HG02973 (cell line): Measurements from ENCODE around the gene NCKAP5.
"Not testable (repeated sequence)": the region's sequence is repeated elsewhere in the genome, so short reads cannot be mapped to it uniquely, and the experiment has no call there.

ENCODE experiments used
- ATAC-seq: cut with Tn5 transposase; IDR thresholded peaks from one replicate; pipeline ENCODE4 v1.9.1; 2021; ENCODE audit warnings: moderate library complexity; ENCODE audit not compliant: unreplicated experiment

NCKAP5 gene

DNA sequence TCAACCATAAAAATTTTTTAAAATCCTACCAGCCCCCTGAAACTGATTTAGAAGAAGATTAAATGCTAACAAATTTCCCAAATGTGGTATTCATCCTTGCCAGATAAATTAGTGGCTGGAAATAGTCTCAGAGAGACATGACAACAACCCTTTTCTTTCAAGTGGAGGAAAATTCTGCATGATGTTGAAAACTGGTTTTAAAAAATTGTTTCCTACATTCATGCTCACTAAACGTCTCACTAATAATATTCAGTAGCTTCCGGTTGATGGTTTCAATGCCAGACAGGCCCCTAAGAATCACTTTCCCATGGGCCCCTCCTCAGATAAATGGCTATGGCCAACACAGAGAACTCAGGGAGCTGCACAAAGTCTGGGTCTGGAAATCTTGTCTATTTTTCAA is 43.2 kb downstream of the NCKAP5 start:
- no peak for ATAC-seq

DNA sequence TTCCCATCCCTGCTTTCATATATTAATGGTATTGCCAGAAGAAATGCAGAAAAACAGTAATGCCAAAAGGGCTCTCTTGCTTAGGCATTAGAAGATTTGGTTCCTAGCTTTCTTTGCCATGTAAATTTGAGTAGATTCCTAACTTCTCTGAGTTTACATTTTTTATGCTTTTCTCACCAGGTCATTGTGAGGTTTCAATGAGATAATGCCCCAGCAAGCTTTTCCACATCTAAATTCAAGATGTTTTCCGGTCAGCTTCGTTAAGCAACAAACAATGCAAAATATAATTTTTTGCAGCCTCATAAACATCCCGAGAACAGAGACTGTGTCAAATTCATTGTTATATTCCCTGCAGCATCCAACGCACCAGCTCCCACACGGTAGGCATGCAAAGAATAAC is 44.9 kb downstream of the NCKAP5 start:
- ATAC-seq: no peak

DNA sequence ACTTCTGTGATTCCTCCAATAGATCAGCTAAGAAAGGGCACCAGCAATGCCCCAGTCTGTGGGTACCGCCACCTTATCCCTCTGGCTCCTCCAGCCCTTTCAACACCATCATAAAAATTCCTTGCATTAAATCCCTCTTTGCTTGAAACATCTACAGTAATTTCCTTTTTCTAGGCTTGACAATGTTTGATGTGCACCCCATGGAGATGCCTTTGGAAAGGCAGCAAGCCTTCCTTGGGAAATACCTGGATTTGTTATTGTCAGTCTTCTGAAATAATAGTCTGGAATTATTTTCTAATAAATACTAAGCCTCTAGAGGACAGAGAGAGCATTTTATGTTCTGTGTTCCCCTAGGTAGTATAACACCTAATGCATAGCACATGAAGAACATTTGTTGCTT is 46.1 kb downstream of the NCKAP5 start:
- no peak for ATAC-seq

DNA sequence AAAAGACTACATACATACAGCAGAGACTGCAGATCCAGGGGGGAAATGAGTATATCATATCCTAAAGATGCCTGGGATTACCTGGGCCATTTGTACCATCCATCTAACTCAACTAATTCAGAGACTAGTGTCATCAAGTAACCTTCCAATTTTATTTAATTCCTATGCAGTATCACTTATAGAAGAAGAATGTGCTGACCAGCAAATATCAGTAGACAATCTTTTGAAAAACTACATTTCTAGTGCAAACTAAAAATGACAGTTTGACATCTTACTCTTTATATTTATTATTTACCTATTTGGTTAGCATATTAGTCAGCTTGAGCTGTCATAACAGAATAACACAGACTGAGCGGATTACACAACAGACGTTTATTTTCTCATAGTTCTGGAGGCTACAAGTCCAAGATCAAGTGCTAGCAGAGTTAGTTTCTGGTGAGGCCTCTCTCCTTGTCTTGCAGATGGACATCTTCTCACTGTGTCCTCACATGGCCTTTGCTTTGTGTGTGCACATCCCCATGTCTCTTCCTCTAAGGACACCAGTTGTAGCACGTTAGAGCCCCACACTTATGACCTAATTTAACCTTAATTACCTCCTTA is 47.0 kb downstream of the NCKAP5 start:
- ATAC-seq: no peak

DNA sequence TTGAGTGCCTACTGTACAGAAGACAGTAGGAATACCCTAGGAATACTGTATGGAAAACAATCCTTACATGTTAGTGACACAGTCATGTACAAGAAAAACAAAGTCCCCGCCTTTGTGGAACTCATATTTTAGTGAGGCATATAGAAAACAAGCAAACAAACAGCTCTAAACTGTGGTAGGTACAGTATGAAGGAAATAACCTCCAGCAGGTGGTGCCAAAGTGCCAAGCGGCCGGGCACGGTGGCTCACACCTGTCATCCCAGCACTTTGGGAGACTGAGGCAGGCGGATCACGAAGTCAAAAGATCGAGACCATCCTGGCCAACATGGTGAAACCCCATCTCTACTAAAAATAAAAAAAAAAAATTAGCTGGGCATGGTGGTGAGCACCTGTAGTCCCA is 48.6 kb downstream of the NCKAP5 start:
- not testable (repeated sequence) for ATAC-seq

DNA sequence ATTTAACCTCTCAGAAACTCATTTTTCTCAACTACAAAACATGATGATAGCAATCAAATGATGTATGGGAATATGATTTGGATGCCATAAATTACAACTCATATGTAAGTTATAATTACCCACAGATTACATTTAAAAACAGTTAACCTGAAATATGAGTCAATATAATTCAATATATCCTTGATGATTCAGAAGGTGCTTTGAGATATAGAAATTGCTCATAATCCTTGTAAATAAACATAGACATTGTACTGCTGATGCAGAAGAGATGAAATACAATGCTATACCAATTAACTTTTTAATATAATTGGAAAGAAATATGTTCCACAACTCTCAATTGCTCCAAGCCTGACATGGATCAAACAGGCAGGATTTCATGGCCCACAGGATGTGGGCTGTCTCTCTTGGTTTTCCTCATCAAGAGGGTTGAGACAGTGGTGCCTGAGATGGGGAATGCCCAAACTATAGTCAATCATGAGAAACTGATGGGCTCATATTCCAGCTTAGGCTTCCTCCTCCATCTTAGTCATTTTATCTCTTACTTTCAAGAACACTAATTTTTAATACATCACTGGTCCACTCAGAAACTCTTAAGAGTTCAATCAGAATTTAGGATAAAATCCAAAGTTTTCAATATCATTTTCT is 49.4 kb downstream of the NCKAP5 start:
- no peak for ATAC-seq

DNA sequence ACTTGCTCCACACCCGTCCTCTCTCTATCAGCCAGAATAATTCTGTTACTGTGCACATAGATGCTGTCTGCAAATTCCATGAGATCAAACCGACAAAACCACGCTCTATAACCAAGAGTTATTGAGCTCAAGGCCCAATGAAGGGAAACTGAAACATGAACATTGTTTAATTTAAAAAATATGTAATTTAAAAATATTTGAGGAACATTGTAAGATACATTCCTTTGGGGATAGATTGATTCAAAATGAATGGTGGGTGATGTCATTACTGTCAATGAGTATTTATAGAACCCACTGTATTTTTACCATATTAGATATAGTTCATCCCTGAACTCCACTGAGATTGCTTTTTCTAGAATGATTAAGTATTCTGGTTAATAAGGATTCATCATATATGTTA is 50.4 kb downstream of the NCKAP5 start:
- no peak for ATAC-seq

DNA sequence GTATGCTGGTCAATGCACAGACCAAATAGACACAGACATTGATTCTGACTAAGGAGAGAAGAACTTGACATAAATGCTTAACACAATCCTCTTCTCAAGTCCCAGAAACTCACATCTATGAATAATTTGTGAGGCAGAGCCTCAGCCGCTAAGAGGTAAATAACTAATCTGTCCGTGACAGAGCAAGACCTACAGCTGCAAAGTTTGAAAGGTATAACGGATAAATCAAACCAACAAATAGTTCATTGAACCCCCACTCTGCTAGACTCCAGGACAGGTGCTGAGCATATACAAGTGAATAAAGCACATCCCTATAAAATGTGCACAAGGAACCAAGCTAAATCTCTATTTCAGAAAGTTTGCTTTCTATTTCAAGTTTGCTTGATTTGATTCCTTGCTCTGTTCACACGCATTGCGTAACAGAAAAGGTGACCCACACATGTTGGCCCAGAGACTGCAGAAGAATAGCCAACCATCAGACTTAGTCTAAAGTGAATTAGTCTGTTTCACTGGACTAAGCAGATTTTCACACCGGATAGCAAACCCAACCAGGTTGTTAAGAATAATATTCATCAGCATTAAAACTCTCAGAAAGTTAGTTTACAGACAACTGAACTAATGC is 51.7 kb downstream of the NCKAP5 start:
- ATAC-seq: no peak

DNA sequence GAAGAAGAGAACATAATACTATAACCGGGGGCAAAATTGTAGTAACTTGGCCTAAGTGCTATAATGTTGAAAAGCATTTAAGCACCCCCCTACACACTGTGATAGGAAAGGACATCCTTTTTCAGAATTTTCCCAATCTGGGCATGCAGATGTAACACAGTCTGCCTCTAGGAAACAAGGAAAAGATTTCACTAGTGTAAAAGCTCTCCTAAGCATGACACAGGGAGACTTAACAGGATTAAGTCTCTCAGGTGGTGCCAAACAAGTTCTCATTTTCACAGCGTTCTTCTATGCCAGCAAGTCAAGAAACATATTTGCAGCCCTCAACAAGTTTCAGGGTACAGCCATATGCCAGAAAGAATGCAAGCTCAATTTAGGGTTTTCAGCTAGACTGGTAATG is 53.0 kb downstream of the NCKAP5 start:
- no peak for ATAC-seq

DNA sequence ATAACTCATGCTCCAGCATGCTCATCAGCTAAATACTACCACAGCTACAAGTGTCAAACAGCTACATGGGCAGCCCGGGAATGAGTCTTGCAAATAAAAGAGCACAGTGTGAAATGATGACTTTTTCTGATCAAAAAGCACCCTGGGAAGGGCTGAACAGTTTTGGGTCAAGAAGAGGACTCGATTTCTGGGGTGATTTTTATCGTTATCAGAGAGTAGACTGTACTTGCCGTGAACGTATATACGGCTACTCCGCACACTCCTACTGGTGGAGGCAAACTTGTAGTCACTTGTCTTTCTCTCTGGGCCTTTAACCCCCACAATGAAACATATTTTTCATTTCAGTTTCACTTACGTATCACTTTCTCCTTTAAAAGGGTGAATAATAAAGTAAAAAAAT is 54.4 kb downstream of the NCKAP5 start:
- no peak for ATAC-seq

DNA sequence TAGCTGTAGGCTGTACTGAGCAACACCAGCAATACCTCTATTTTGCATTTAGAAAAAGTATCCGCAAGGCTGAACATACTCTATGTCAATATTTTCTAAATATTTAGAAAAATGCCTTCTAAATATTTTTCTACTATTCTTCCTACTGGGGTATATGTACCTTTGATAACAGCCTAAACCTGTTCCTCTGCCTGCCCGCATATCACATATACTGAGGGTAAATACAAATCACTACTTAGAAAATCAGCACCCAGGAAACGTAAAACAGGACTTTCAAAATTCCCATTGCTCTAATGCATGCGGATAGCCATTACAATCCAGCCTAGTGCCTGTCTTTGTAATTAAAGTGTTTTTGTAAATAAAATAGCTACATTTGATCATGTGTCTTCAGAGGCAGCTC is 56.1 kb downstream of the NCKAP5 start:
- ATAC-seq: no peak

DNA sequence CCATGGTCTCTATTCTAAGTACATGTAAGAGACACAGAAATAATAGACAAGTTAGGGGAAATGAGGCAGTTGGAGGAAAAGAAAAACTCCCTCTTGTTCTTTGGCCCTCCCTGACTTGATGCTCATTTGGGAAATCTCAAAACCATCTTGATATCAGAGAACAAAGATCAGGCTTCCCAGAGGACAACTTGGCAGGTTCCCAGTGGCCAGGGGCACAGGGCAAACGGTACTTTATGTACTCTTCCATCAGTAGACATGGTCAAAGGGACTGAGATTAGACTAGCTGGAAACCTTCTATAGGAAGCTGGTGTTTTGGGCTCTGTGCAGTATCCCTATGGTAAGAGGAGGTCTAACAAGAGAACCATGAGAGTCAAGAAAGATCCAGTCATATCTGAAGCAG is 56.6 kb downstream of the NCKAP5 start:
- ATAC-seq: no peak

DNA sequence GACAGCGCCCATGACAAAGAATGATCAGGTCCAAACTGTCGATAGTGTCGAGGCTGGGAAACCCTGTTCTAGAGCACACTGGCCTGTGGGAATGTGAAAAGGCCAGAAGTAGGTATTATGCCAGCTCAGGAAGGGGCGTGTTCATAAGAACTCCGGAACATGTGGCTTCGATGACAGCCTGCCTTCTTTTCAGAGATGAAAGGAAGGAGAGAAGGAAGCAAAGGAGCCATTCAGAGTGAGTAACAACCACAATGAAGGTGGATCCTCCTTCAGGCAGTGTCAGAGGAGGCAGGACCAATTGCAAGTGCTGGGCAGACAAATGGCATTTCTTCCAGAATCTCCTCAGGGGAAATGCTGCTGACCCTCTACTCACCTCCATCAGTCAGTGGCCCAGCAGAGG is 58.5 kb downstream of the NCKAP5 start:
- no peak for ATAC-seq

DNA sequence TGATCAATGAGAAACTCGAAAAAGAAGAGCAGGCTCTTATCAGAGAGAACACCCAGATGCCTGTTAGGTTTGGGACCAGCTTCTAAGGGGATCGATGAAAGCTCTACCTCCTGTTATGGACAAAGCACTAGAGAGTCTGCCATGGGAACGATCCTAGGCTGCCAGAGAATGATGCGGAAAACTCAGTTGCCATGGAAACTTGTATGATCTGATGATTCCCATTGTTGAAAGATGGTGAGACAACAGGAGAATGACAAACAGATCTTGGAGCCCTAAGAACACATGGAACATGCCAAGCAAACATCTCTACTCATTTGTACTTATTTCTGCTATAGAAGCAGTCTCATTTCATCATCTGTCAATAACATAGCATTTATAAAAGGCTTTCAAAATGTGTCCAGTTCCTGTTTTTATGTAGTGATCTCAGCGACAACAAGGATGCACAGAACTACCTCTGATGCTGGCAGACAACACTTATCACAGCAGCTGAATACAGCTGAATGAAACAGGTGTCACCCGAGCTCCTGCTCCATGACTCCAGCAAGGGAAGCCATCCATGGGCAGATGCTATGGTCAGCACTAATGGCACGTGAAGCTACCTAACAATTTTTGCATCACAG is 59.6 kb downstream of the NCKAP5 start:
- ATAC-seq: no peak

DNA sequence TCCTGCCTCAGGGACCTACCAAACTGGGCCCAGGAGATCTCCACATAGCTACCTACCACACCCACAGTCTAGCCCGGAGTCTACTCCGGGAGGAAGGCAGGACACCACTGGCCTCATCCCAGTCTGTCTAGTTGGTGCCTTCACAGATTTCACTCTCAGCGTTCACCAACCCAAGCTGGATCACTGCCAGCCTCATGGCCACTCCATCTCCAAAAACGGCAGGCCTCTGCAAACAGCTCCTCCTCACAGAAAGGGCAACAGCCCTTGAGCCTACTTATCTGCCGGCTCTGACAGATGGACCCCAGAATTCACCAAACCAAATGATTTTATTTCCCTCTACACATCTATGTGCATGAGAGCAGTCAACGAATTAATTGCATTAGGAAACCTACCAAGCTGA is 61.3 kb downstream of the NCKAP5 start:
- no peak for ATAC-seq

DNA sequence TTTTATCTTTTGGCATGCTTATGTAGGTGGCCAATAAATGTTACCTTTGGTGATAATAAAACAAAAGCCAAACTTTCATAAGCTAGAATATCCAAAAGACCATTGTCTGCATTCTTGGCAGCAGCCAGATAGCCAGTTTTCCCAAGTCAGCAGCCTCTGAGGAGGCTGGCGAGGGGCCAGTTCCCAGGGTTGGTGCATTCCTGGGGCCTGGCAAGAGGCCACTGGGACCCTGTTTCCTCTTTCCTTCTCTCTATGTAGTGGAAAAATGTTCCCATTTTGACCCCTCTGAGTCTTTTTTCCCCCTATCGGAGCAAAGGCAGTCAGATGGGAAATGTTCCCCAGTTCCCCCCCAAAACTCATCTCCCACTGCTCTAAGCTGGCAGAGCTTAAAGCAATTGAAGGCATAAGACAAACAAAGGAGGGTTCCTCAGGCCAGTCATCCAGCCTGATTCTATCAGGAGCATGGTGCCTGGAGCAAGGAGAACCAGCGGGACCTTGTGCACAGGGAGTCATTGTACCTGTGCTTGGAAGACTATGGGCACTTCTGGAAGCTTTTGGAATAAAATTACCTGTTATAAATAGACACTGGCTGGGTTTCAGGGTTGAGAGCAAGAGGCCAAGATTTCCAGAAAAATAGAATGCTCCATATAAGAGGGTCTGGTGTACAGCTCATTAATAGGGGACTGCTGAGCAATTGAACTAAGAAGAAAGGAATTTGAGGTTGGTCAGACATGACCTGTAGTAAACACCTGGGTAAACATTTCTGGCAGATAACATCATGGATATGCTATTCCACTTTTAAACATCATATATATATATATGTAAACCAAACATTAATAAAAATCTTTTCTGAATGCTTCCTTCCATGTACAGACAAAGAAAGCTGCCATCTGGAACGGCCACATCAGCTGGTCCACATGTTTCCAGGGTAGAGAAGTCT is 63.4 kb downstream of the NCKAP5 start:
- no peak for ATAC-seq

DNA sequence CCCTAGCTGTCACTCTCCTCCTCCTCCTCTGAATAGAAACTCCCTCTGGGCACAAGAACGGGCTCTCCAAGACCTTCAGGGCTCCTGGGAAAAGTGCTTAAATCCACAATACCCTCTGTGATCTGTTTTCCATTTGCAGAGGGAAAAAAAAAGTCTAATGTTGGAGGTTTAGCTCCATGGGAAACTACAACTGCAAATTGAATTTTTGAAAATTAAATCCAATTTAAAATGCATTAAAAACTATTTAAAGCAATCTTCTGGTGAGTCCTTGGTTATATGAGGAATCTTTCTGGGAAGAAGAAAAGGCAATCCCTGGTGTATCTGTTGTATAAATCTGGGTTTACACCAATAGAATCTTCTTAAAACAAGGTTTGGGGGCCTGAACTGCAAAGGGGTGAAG is 64.3 kb downstream of the NCKAP5 start:
- ATAC-seq: no peak

DNA sequence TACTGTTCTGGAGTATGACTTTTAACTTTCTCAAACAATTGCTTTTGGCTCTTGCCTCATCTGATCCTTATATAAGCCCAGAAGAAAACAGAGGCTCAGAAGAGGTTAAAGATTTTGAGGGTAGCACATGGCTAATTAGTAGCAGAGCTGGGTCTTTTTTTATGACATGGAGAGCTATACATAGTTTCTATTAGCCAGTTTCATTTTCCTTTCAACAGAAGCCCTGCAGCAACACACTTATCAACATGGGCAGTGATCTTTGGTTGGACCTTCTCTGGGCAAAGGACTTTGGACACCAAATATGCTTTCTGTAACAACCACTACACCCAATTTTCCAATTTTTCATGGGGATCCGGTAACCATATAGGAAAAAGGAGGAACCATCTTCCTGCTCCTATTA is 64.9 kb downstream of the NCKAP5 start:
- peak; percentile 68 for ATAC-seq

DNA sequence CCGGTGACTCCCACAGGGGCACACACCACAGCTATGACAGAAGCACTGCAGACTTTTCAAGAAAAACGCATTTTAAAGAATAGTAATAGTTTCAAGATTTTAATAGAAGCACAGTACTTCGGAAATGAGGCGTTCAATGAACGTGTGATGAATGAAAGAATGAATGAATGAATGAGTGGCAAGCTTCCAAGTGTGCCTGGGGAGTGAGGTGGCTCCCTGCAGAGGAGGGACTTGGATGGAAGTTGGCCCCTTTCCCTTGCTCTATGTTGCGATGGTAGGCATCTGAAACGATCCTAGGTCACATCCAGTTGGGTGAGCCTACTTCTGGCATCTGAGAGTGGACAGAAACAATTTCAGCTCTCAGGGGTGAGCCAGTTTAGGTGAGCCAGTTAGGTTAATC is 65.6 kb downstream of the NCKAP5 start:
- ATAC-seq: no peak

DNA sequence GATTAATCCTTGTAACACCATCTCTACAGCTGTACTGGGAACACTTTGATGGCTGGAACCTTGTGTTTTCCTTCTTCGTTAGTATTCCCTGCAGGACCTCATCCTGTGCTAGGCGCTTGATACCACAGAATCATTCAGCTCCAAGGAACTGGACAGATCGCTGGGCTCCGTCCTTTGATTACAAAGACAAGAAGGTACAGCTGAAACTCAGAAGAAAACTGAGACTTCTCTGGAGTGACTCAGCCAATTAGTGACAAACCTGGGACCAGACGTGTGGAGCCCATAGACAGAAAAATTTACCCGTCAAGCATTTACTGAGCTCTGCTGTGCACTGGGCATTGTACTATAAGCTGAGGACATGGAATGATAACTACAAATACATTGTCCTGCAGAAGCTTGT is 67.3 kb downstream of the NCKAP5 start:
- ATAC-seq: no peak
